Naive thymus-derived CD4-positive, alpha-beta T cell (primary cell): ENCODE measurements around the gene FURIN. TPM values are rescaled to one million over a fixed set of nuclear protein-coding genes. Genes with fewer than 3 reads are reported as not detected.

ENCODE experiments used
- ATAC-seq: fragments of 150-1000 bp; cut with Tn5 transposase; 2 replicates; pipeline ENCODE4 v1.10.0; 2021; ENCODE audit warnings: mild to moderate bottlenecking, moderate library complexity
- CTCF ChIA-PET: fragments of 350-600 bp; sonication (Branson Sonifier 250); formaldehyde crosslinking; loops from one replicate; lab custom pipeline; 2021; ENCODE audit warnings: antibody characterized with exemption; lab: Charles Lee
- POLR2A ChIA-PET: fragments of 350-600 bp; sonication (Branson Sonifier 250); formaldehyde crosslinking; loops from one replicate; lab custom pipeline; 2021; ENCODE audit warnings: antibody characterized with exemption, inconsistent platforms; lab: Charles Lee
- DNase-seq, 9 donors: peaks; one replicate each; pipeline versions ENCODE4 v3.0.0 to v3.0.0-alpha.2; 2020 to 2022; ENCODE audit warnings: mixed read lengths in 1 of 9
- H3K27ac ChIP-seq: one replicate; pipeline ENCODE4 v1.7.0; 2013; ENCODE audit warnings: mild to moderate bottlenecking, low read depth, low read length, moderate library complexity
- H3K27me3 ChIP-seq, 2 donors: one replicate each; pipeline ENCODE4 v1.7.0; 2013; ENCODE audit warnings: low read length in 2 of 2, mild to moderate bottlenecking in 2 of 2, moderate library complexity in 2 of 2; ENCODE audit not compliant: control insufficient read depth in 2 of 2, insufficient read depth in 2 of 2
- H3K36me3 ChIP-seq, 3 experiments: 1 replicate in 2 of 3; 2 replicates in 1 of 3; pipeline ENCODE4 v1.7.0; 2013; ENCODE audit warnings: low read length in 3 of 3, mild to moderate bottlenecking in 3 of 3, moderate library complexity in 1 of 3; ENCODE audit not compliant: insufficient read depth in 3 of 3, control insufficient read depth in 2 of 3
- H3K4me1 ChIP-seq, 2 donors: one replicate each; pipeline ENCODE4 v1.7.0; 2013; ENCODE audit warnings: low read length in 2 of 2, mild to moderate bottlenecking in 2 of 2, moderate library complexity in 1 of 2; ENCODE audit not compliant: control insufficient read depth in 2 of 2, insufficient read depth in 2 of 2
- H3K4me3 ChIP-seq: 2 replicates; pipeline ENCODE4 v1.7.0; 2013; ENCODE audit warnings: mild to moderate bottlenecking, low read length
- H3K9me3 ChIP-seq, 3 experiments: 1 replicate in 2 of 3; 2 replicates in 1 of 3; pipeline ENCODE4 v1.7.0; 2013; ENCODE audit warnings: low read length in 3 of 3; ENCODE audit not compliant: control insufficient read depth in 2 of 3
- H3K27ac Mint-ChIP-seq, 9 donors: one replicate each; pipeline ENCODE4 v1.8.0; 2020 to 2022; ENCODE audit warnings: mixed read lengths in 9 of 9, mild to moderate bottlenecking in 8 of 9, moderate library complexity in 5 of 9, inconsistent platforms in 2 of 9
- H3K27me3 Mint-ChIP-seq, 5 donors: one replicate each; pipeline ENCODE4 v1.8.0; 2021 to 2022; ENCODE audit warnings: mixed read lengths in 5 of 5, mild to moderate bottlenecking in 1 of 5
- H3K36me3 Mint-ChIP-seq, 5 donors: one replicate each; pipeline ENCODE4 v1.8.0; 2020 to 2022; ENCODE audit warnings: mixed read lengths in 5 of 5, mild to moderate bottlenecking in 3 of 5, inconsistent platforms in 1 of 5
- H3K4me1 Mint-ChIP-seq, 7 donors: one replicate each; pipeline ENCODE4 v1.8.0; 2020 to 2022; ENCODE audit warnings: mixed read lengths in 7 of 7, mild to moderate bottlenecking in 3 of 7, inconsistent platforms in 1 of 7
- H3K4me3 Mint-ChIP-seq, 10 donors: one replicate each; pipeline ENCODE4 v1.8.0; 2020 to 2022; ENCODE audit warnings: mild to moderate bottlenecking in 10 of 10, mixed read lengths in 10 of 10, moderate library complexity in 6 of 10, inconsistent platforms in 2 of 10
- H3K9me3 Mint-ChIP-seq, 11 donors: one replicate each; pipeline ENCODE4 v1.8.0; 2020 to 2022; ENCODE audit warnings: mixed read lengths in 11 of 11, mild to moderate bottlenecking in 4 of 11, inconsistent platforms in 1 of 11, moderate library complexity in 1 of 11
- intact Hi-C, 2 donors: fragments of 100-400 bp; cut with micrococcal nuclease; formaldehyde crosslinking; loops; one replicate each; pipeline ENCODE4 v1.15.1; 2023
- polyA plus RNA-seq, 2 donors: library from polyadenylated mRNA; unstranded; fragments of 300-500 nt; fragmentation: Illumina TruSeq; gene quantifications; one replicate each; pipeline ENCODE4 v1.2.3, GENCODE V29; 2021
- total RNA-seq, 6 experiments: library from RNA in 5 of 6; stranded (reverse) in 5 of 6; gene quantifications; 1 replicate in 5 of 6; 2 replicates in 1 of 6; pipeline ENCODE4 v1.2.3 and lab custom pipeline; 2021 to 2026

FURIN gene
- total and polyA plus RNA-seq, 7 experiments from 2014 or later = 2.0 to 516 (median 35.0) TPM

GRCh38 chr15:90931828-90932659 is 63.7 kb downstream of the FURIN start, which contains the start of gene HDDC3:
Gene HDDC3, minus strand, starts transcription at chr15:90932549. Its CDS starts 9 bp downstream, at chr15:90932540.
- Histone ChIP-seq H3K4me3 (peak within 1 kb of the TSS; percentile 97), H3K27me3 (no peaks in the 10 kb centered on the region), H3K27ac (peak within 1 kb of the TSS; percentile 79), H3K4me1 (peaks cover 33 to 50% of the 10 kb centered on the region in 2 donors), H3K9me3 (no peaks in the 10 kb centered on the region), H3K36me3 (no peaks in the 10 kb centered on the region)
- H3K4me3 Mint-ChIP-seq = peak within 1 kb of the TSS; percentile 96 to 100 (median 98)
- ATAC-seq (peak; percentile 72), DNase-seq (peak; percentile 80 to 98 (median 88))
- POLR2A ChIA-PET = interaction anchor here (0.6 to 9.3 kb wide), 23 partner anchors 9 to 1037 kb away, joined by 3 to 213 read pairs (median 4); partner anchors contain the start of genes BLM, MAN2A2, RCCD1 and TTLL13
- H3K27ac Mint-ChIP-seq = peak within 1 kb of the TSS; percentile 91 to 99 (median 98)
- H3K4me1 Mint-ChIP-seq = peaks cover 36 to 63% (median 53%) of the 10 kb centered on the region in 7 donors
- no peaks in the 10 kb centered on the region for H3K27me3 Mint-ChIP-seq
- H3K36me3 Mint-ChIP-seq = peaks cover 0 to 10% (median 3%) of the 10 kb centered on the region in 5 donors
- CTCF ChIA-PET = interaction anchor here (0.5 to 10.2 kb wide), 18 partner anchors 9 to 1059 kb away, joined by 3 to 150 read pairs (median 4); partner anchors contain the start of genes AP3S2, MAN2A2, RCCD1 and VPS33B
- peaks cover 0 to 2% (median 0%) of the 10 kb centered on the region in 11 donors for H3K9me3 Mint-ChIP-seq
- intact Hi-C loops = loop anchor here (1.0 to 10.0 kb wide), 9 partner anchors 29 to 1597 kb away; partner anchors contain the start of genes CIB1 (in 1 of the 2), IDH2 (in 1 of the 2), MAN2A2 (in 1 of the 2) and POLG (in 1 of the 2)

GRCh38 chr15:90932660-90932991 is 64.2 kb downstream of the FURIN start:
- POLR2A ChIA-PET = interaction anchor here (0.6 to 9.3 kb wide), 14 partner anchors 10 to 1038 kb away, joined by 3 to 213 read pairs (median 5); partner anchors contain the start of genes BLM, MAN2A2, RCCD1 and VPS33B
- intact Hi-C loops = loop anchor here in 1 of 2 donors (1.0 to 10.0 kb wide), 7 partner anchors 61 to 1598 kb away; partner anchors contain the start of genes CIB1, IDH2, POLG and SLCO3A1
- H3K27ac Mint-ChIP-seq = peak overlapping the region in 8 of 9 donors; percentile 91 to 99 (median 98)
- H3K27me3 Mint-ChIP-seq = no peaks in the 10 kb centered on the region
- H3K36me3 Mint-ChIP-seq = peaks cover 0 to 10% (median 3%) of the 10 kb centered on the region in 5 donors
- ATAC-seq (no peak), DNase-seq (no peak)
- Histone ChIP-seq H3K36me3 (no peaks in the 10 kb centered on the region), H3K4me1 (peaks cover 33 to 50% of the 10 kb centered on the region in 2 donors), H3K4me3 (peak overlapping the region; percentile 97), H3K27ac (peak overlapping the region; percentile 79), H3K9me3 (no peaks in the 10 kb centered on the region), H3K27me3 (no peaks in the 10 kb centered on the region)
- peaks cover 0 to 2% (median 0%) of the 10 kb centered on the region in 11 donors for H3K9me3 Mint-ChIP-seq
- peak overlapping the region; percentile 96 to 100 (median 98) for H3K4me3 Mint-ChIP-seq
- CTCF ChIA-PET = interaction anchor here (0.6 to 10.2 kb wide), 13 partner anchors 9 to 1039 kb away, joined by 3 to 150 read pairs (median 7); partner anchors contain the start of genes AP3S2, MAN2A2, RCCD1 and VPS33B
- H3K4me1 Mint-ChIP-seq = peaks cover 36 to 63% (median 53%) of the 10 kb centered on the region in 7 donors

Other genes with a start within 250 kb of the FURIN start
- gene BLM, start 151.2 kb upstream of the FURIN start, total RNA-seq = 10 to 100 TPM in 1 of 5 experiments, 1 to 10 TPM in 4; 3.5 to 53.1 (median 6.6) TPM
- 1 to 10 TPM; 2.8 to 4.4 TPM for gene BLM, start 151.2 kb upstream of the FURIN start, polyA plus RNA-seq
- 10 to 100 TPM in 2 of 5 experiments, 1 to 10 TPM in 3; 2.3 to 78.6 (median 9.1) TPM for gene FES, start 15.9 kb downstream of the FURIN start, total RNA-seq
- gene FES, start 15.9 kb downstream of the FURIN start, polyA plus RNA-seq = not detected
- gene MAN2A2, start 34.7 kb downstream of the FURIN start, total RNA-seq = 100 to 1,000 TPM; 117 to 171 (median 149) TPM
- 1 to 10 TPM; 7.1 to 8.4 TPM for gene MAN2A2, start 34.7 kb downstream of the FURIN start, polyA plus RNA-seq
- gene HDDC3, start 64.0 kb downstream of the FURIN start, total RNA-seq = 10 to 100 TPM; 13.3 to 34.2 (median 29.0) TPM
- gene HDDC3, start 64.0 kb downstream of the FURIN start, polyA plus RNA-seq = 10 to 100 TPM; 48.9 to 50.9 TPM
- gene UNC45A, start 66.7 kb downstream of the FURIN start, total RNA-seq = 10 to 100 TPM; 34.2 to 72.7 (median 62.0) TPM
- 10 to 100 TPM; 57.3 to 75.1 TPM for gene UNC45A, start 66.7 kb downstream of the FURIN start, polyA plus RNA-seq
- gene RCCD1, start 86.3 kb downstream of the FURIN start, total RNA-seq = 10 to 100 TPM in 3 of 5 experiments, 1 to 10 TPM in 2; 5.8 to 24.6 (median 16.3) TPM
- gene RCCD1, start 86.3 kb downstream of the FURIN start, polyA plus RNA-seq = 1 to 10 TPM; 2.5 to 3.9 TPM
- gene PRC1, start 125.9 kb downstream of the FURIN start, total RNA-seq = 10 to 100 TPM in 3 of 5 experiments, 1 to 10 TPM in 2; 2.6 to 98.9 (median 19.4) TPM
- under 1 TPM; 0.47 to 0.53 TPM for gene PRC1, start 125.9 kb downstream of the FURIN start, polyA plus RNA-seq
- gene VPS33B, start 154.0 kb downstream of the FURIN start, total RNA-seq = 10 to 100 TPM; 15.8 to 28.1 (median 25.7) TPM
- 10 to 100 TPM in 1 of 2 donors, 1 to 10 TPM in 1; 8.3 to 15.0 TPM for gene VPS33B, start 154.0 kb downstream of the FURIN start, polyA plus RNA-seq
- under 1 TPM; 0.05 to 0.16 (median 0.08) TPM for gene SV2B, start 231.7 kb downstream of the FURIN start, total RNA-seq
- under 1 TPM; 0.02 to 0.06 TPM for gene SV2B, start 231.7 kb downstream of the FURIN start, polyA plus RNA-seq